ENCODE results near the gene DOCK3. TPM values are rescaled to one million over a fixed set of nuclear protein-coding genes. Genes with fewer than 3 reads are reported as not detected.

Gene DOCK3
- total RNA-seq, 1 experiment from 2014 or later: 8.3 TPM

DNA sequence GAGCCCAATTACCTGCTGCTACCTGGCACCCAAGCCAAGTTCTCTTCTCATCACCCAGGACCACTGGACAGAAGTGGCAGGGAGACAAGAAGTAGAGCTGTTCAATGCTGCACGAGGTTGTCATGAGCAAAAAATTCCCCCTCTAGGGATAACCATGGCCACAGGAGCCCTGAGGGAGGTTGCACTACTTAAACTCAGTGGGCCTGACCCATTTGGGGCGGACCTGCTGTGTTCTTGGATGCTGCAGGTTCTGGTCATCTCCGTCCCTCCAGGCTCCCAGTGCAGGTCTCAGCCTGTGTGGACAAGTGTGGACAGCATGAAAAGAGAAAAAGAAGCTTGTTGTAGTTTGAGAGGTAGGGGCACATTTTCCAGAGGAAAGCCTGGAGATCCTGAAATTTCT is 684.3 kb downstream of the DOCK3 start:
- no peak overlapping the region for H2AK5ac ChIP-seq (ENCODE audit: insufficient read length, low read length)
- Mint-ChIP-seq H3K4me1 (peaks cover 0 to 2% of the 10 kb centered on the region in 2 experiments; a peak in 2 of 4 replicates), H3K4me3 (no peak overlapping the region), H3K9me3 (no peaks in the 10 kb centered on the region), H3K27me3 (ENCODE audit: low read depth) (no peaks in the 10 kb centered on the region), H3K27ac (no peak overlapping the region), H3K36me3 (ENCODE audit: insufficient read depth in 1 of 3, low read depth in 3 of 3) (peaks cover 5 to 35% (median 14%) of the 10 kb centered on the region in 3 experiments; a peak in 5 of 7 replicates)
- no peak overlapping the region for H2BK5ac ChIP-seq (ENCODE audit: insufficient read length, low read length)
- no peak overlapping the region for H3K14ac ChIP-seq (ENCODE audit: insufficient read depth, low read length)
- WGBS (ENCODE audit: extremely low coverage, insufficient read length, low lambda C conversion rate): no CpG with 5 or more reads among the region's 3 CpGs
- H3K18ac ChIP-seq (ENCODE audit: insufficient read length, low read depth, low read length): no peak overlapping the region
- H3K79me1 ChIP-seq (ENCODE audit: insufficient read depth, low read depth, low read length, poor library complexity, severe bottlenecking): no peaks in the 10 kb centered on the region
- H3K23me2 ChIP-seq (ENCODE audit: insufficient read length, low read depth, low read length, poor library complexity, severe bottlenecking): no peaks in the 10 kb centered on the region
- H3T11ph ChIP-seq (ENCODE audit: low read length): no peak overlapping the region
- no peak overlapping the region for H3K4me2 ChIP-seq (ENCODE audit: insufficient read depth, insufficient read length, low read length)
- no peak overlapping the region for H4K91ac ChIP-seq (ENCODE audit: insufficient read length, low read depth, low read length)
- H4K20me1 ChIP-seq (ENCODE audit: control insufficient read depth, insufficient read depth, insufficient read length): no peaks in the 10 kb centered on the region
- DNase-seq: no peak
- no peak overlapping the region for H3K4ac ChIP-seq (ENCODE audit: low read depth, low read length)
- no peak overlapping the region for H3K9ac ChIP-seq (ENCODE audit: extremely low read depth, insufficient read length, low read length)
- no peaks in the 10 kb centered on the region for H3K9me3 ChIP-seq (ENCODE audit: control insufficient read depth, low read depth, low read length)
- H3K4me1 ChIP-seq (ENCODE audit: insufficient read depth, low read length): no peaks in the 10 kb centered on the region
- H3K79me2 ChIP-seq (ENCODE audit: insufficient read depth, low read length): no peaks in the 10 kb centered on the region
- TF ChIP-seq, protein P1, sequence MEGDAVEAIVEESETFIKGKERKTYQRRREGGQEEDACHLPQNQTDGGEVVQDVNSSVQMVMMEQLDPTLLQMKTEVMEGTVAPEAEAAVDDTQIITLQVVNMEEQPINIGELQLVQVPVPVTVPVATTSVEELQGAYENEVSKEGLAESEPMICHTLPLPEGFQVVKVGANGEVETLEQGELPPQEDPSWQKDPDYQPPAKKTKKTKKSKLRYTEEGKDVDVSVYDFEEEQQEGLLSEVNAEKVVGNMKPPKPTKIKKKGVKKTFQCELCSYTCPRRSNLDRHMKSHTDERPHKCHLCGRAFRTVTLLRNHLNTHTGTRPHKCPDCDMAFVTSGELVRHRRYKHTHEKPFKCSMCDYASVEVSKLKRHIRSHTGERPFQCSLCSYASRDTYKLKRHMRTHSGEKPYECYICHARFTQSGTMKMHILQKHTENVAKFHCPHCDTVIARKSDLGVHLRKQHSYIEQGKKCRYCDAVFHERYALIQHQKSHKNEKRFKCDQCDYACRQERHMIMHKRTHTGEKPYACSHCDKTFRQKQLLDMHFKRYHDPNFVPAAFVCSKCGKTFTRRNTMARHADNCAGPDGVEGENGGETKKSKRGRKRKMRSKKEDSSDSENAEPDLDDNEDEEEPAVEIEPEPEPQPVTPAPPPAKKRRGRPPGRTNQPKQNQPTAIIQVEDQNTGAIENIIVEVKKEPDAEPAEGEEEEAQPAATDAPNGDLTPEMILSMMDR (conservative IDR thresholded peaks at IDR 0.05): no peak
- no peak overlapping the region for H2BK20ac ChIP-seq (ENCODE audit: low read depth, low read length, poor library complexity, severe bottlenecking)
- H3K27me3 ChIP-seq (ENCODE audit: insufficient read depth, low read length): no peaks in the 10 kb centered on the region
- H2BK12ac ChIP-seq (ENCODE audit: insufficient read length, low read depth, low read length): no peak overlapping the region
- no peak overlapping the region for H3K56ac ChIP-seq (ENCODE audit: insufficient read length, low read depth, low read length)
- no peak overlapping the region for H4K8ac ChIP-seq (replicated peaks; ENCODE audit: insufficient read length, low read depth, low read length)
- no peak overlapping the region for H4K5ac ChIP-seq (ENCODE audit: insufficient read length, low read depth, low read length)
- H2AFZ ChIP-seq (ENCODE audit: low read length): no peak overlapping the region
- H2BK15ac ChIP-seq (ENCODE audit: low read depth, low read length): no peak overlapping the region
- no peak overlapping the region for H2BK120ac ChIP-seq (ENCODE audit: low read depth, low read length, poor library complexity, severe bottlenecking)
- H3K27ac ChIP-seq (ENCODE audit: insufficient read length, low read depth, low read length): no peak overlapping the region
- no peak overlapping the region for H3K23ac ChIP-seq (ENCODE audit: insufficient read length, low read depth, low read length)

Data from H9 (cell line).